ENCODE results near the gene IL37.

- TF ChIP-seq CTCF (IDR thresholded peaks at IDR 0.05; ENCODE audit: poor library complexity): no peak
- TF ChIP-seq EZH2 (IDR thresholded peaks at IDR 0.05; ENCODE audit: borderline replicate concordance): no peak
Measured at GRCh38 chr2:112870841-112871835, 39.8 kb upstream of the IL37 start.
